Neural progenitor cell (in vitro differentiated cells): ENCODE results near the gene PDGFD.

Experiments
- EZH2phosphoT487 ChIP-seq: fragments of 200-600 bp; sonication (generic); IDR thresholded peaks from 2 replicates; pipeline ENCODE4 v1.6.1; 2017; ENCODE audit warnings: antibody characterized with exemption
- TF ChIP-seq, protein P1 (sequence below): fragments of 200-600 bp; sonication (generic); IDR thresholded peaks from 2 replicates; pipeline ENCODE4 v1.5.1; 2017; ENCODE audit warnings: antibody characterized with exemption, mild to moderate bottlenecking

- TF ChIP-seq, protein P1, sequence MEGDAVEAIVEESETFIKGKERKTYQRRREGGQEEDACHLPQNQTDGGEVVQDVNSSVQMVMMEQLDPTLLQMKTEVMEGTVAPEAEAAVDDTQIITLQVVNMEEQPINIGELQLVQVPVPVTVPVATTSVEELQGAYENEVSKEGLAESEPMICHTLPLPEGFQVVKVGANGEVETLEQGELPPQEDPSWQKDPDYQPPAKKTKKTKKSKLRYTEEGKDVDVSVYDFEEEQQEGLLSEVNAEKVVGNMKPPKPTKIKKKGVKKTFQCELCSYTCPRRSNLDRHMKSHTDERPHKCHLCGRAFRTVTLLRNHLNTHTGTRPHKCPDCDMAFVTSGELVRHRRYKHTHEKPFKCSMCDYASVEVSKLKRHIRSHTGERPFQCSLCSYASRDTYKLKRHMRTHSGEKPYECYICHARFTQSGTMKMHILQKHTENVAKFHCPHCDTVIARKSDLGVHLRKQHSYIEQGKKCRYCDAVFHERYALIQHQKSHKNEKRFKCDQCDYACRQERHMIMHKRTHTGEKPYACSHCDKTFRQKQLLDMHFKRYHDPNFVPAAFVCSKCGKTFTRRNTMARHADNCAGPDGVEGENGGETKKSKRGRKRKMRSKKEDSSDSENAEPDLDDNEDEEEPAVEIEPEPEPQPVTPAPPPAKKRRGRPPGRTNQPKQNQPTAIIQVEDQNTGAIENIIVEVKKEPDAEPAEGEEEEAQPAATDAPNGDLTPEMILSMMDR = no peak
- TF ChIP-seq EZH2phosphoT487 = no peak
These were observed 265.9 kb downstream of the PDGFD start for GRCh38 chr11:103898065-103898464.
